Keratinocyte (primary cell): ENCODE results near the gene LSM5. TPM values are rescaled to one million over a fixed set of nuclear protein-coding genes. Genes with fewer than 3 reads are reported as not detected.
"Not testable (repeated sequence)": the region's sequence is repeated elsewhere in the genome, so short reads cannot be mapped to it uniquely, and the experiment has no call there.

Source experiments
- DNase-seq: peaks from one replicate; pipeline ENCODE4 v3.0.0-alpha.2; 2011; ENCODE audit warnings: low read depth, missing footprints, low spot score
- FAIRE-seq: peaks from 2 replicates; lab custom pipeline; 2011; peaks lifted over from hg19 to GRCh38; lab: Jason Lieb, UNC
- H2AFZ ChIP-seq: 2 replicates; pipeline ENCODE4 v1.6.0; 2012; ENCODE audit warnings: low read length, control low read depth, inconsistent platforms; ENCODE audit not compliant: control insufficient read depth
- H3K27ac ChIP-seq: 2 replicates; pipeline ENCODE4 v1.5.1; 2011; ENCODE audit warnings: low read length; ENCODE audit not compliant: control insufficient read depth, insufficient read depth
- H3K27me3 ChIP-seq: 3 replicates; pipeline ENCODE4 v1.6.0; 2011; ENCODE audit warnings: low read length; ENCODE audit not compliant: control insufficient read depth, insufficient read depth; ENCODE audit errors: extremely low read depth
- H3K36me3 ChIP-seq, 2 experiments: 2 replicates in 1 of 2; 3 replicates in 1 of 2; pipeline ENCODE4 v1.5.1; 2011; ENCODE audit warnings: low read length in 2 of 2, mild to moderate bottlenecking in 1 of 2; ENCODE audit not compliant: control insufficient read depth in 2 of 2, insufficient read depth in 2 of 2; ENCODE audit errors: extremely low read depth in 1 of 2
- H3K4me1 ChIP-seq: 3 replicates; pipeline ENCODE4 v1.5.1; 2011; ENCODE audit warnings: low read length; ENCODE audit not compliant: control insufficient read depth, insufficient read depth; ENCODE audit errors: extremely low read depth
- H3K4me2 ChIP-seq: 3 replicates; pipeline ENCODE4 v1.6.0; 2011; ENCODE audit warnings: low read depth, low read length; ENCODE audit not compliant: control insufficient read depth, insufficient read depth; ENCODE audit errors: extremely low read depth
- H3K4me3 ChIP-seq, 3 experiments: fragments of 200-600 bp in 1 of 3; sonication (generic) in 1 of 3; 2 replicates in 2 of 3; 3 replicates in 1 of 3; pipeline ENCODE4 v1.5.1; 2011 to 2016; ENCODE audit warnings: low read length in 3 of 3, mild to moderate bottlenecking in 3 of 3, control low read depth in 2 of 3, inconsistent platforms in 1 of 3, low read depth in 1 of 3, mixed read lengths in 1 of 3, mixed run types in 1 of 3, moderate library complexity in 1 of 3; ENCODE audit not compliant: control insufficient read depth in 2 of 3, insufficient read depth in 2 of 3; ENCODE audit errors: extremely low read depth in 1 of 3
- H3K79me2 ChIP-seq: 2 replicates; pipeline ENCODE4 v1.6.0; 2012; ENCODE audit warnings: low read length; ENCODE audit not compliant: control insufficient read depth, insufficient read depth
- H3K9ac ChIP-seq: 3 replicates; pipeline ENCODE4 v1.6.0; 2011; ENCODE audit warnings: low read length; ENCODE audit not compliant: control insufficient read depth, insufficient read depth; ENCODE audit errors: extremely low read depth
- H3K9me1 ChIP-seq: 3 replicates; pipeline ENCODE4 v1.6.0; 2011; ENCODE audit warnings: low read length; ENCODE audit not compliant: control insufficient read depth, insufficient read depth; ENCODE audit errors: extremely low read depth
- H3K9me3 ChIP-seq: 2 replicates; pipeline ENCODE4 v1.5.1; 2012; ENCODE audit warnings: low read depth, low read length; ENCODE audit not compliant: control insufficient read depth
- H4K20me1 ChIP-seq: 3 replicates; pipeline ENCODE4 v1.6.0; 2011; ENCODE audit warnings: low read length; ENCODE audit not compliant: control insufficient read depth, insufficient read depth; ENCODE audit errors: extremely low read depth
- CTCF ChIP-seq, 3 experiments: IDR thresholded peaks in 1 of 3; conservative IDR thresholded peaks in 1 of 3; optimal IDR thresholded peaks in 1 of 3; 2 replicates in 2 of 3; 3 replicates in 1 of 3; pipeline versions ENCODE3 to v1.5.1; 2011; ENCODE audit warnings: low read length in 3 of 3, mild to moderate bottlenecking in 3 of 3, moderate library complexity in 2 of 3, control low read depth in 1 of 3, inconsistent platforms in 1 of 3; ENCODE audit not compliant: insufficient read depth in 2 of 3; ENCODE audit errors: extremely low read depth in 1 of 3
- EZH2 ChIP-seq: IDR thresholded peaks from one replicate; pipeline ENCODE4 v1.6.1; 2012; ENCODE audit warnings: inconsistent platforms, mild to moderate bottlenecking, low read length, moderate library complexity
- dilution Hi-C: fragments of 300-500 bp; cut with MboI; formaldehyde crosslinking; loops from one replicate; pipeline ENCODE4 v1.7.0; 2020; ENCODE audit warnings: low sequenced_read_pairs; ENCODE audit not compliant: extremely low pct_ligation_motif_present
- polyA plus RNA-seq, 5 experiments: library from polyadenylated mRNA; depleted of rRNA in 3 of 5; stranded (reverse) in 3 of 5; stranded (forward) in 1 of 5; unstranded in 1 of 5; fragments of >200 nt; gene quantifications; 1 replicate in 1 of 5; 2 replicates in 3 of 5; 3 replicates in 1 of 5; pipeline versions ENCODE4 v1.2.1 to v1.2.3, GENCODE V29; 2011 to 2012; ENCODE audit warnings: missing spikeins in 2 of 5, low read depth in 1 of 5, low replicate concordance in 1 of 5

LSM5 gene
- polyA plus RNA-seq, 1 donor (not counting 4 experiments of a cell fraction or from before 2014, with no cell fraction given) = 90.2 TPM

GRCh38 chr7:32501522-32501921, 11.3 kb upstream of the LSM5 start:
- Histone ChIP-seq H3K36me3 (no peaks in the 10 kb centered on the region), H3K9ac (no peak overlapping the region), H3K4me1 (peaks cover 27% of the 10 kb centered on the region), H3K9me1 (peaks cover 2% of the 10 kb centered on the region), H3K4me3 (no peak overlapping the region), H3K9me3 (no peaks in the 10 kb centered on the region), H3K27me3 (no peaks in the 10 kb centered on the region), H2AFZ (no peak overlapping the region), H4K20me1 (no peaks in the 10 kb centered on the region), H3K4me2 (peak overlapping the region; percentile 7), H3K79me2 (peaks cover 91% of the 10 kb centered on the region), H3K27ac (peak overlapping the region; percentile 5)
- dilution Hi-C loops = no loop called here
- no peak for TF ChIP-seq EZH2
- TF ChIP-seq CTCF (optimal IDR thresholded peaks at IDR 0.05 in 1 of 3, IDR thresholded peaks at IDR 0.05 in 1 of 3, conservative IDR thresholded peaks at IDR 0.05 in 1 of 3; ENCODE audit: extremely low read depth in 1 of 3, insufficient read depth in 2 of 3, low read length in 3 of 3) = no peak
- FAIRE-seq = peak; percentile 59
- no peak for DNase-seq

GRCh38 chr7:32500922-32501341, 10.8 kb upstream of the LSM5 start:
- DNase-seq = no peak
- Histone ChIP-seq H3K4me1 (peaks cover 24% of the 10 kb centered on the region), H2AFZ (no peak overlapping the region)

GRCh38 chr7:32500216-32500615, 10.0 kb upstream of the LSM5 start:
- H3K27me3 ChIP-seq, H3K9me3 ChIP-seq, H3K9me1 ChIP-seq, H4K20me1 ChIP-seq, H3K4me3 ChIP-seq, H3K27ac ChIP-seq, DNase-seq, H3K36me3 ChIP-seq, H3K9ac ChIP-seq, H3K4me2 ChIP-seq, FAIRE-seq, dilution Hi-C loops, H2AFZ ChIP-seq: not testable (repeated sequence)
- H3K79me2 ChIP-seq = peaks cover 92% of the 10 kb centered on the region
- H3K4me1 ChIP-seq = peaks cover 24% of the 10 kb centered on the region

More at GRCh38 chr7:32500922-32501341, 10.8 kb upstream of the LSM5 start:
- H3K9ac ChIP-seq = no peak overlapping the region
- TF ChIP-seq EZH2 (no peak), CTCF (optimal IDR thresholded peaks at IDR 0.05 in 1 of 3, IDR thresholded peaks at IDR 0.05 in 1 of 3, conservative IDR thresholded peaks at IDR 0.05 in 1 of 3; ENCODE audit: extremely low read depth in 1 of 3, insufficient read depth in 2 of 3, low read length in 3 of 3) (no peak)
- no peaks in the 10 kb centered on the region for H3K27me3 ChIP-seq
- H3K4me3 ChIP-seq = no peak overlapping the region
- no peak for FAIRE-seq
- peaks cover 93% of the 10 kb centered on the region for H3K79me2 ChIP-seq
- H4K20me1 ChIP-seq = no peaks in the 10 kb centered on the region
- no peaks in the 10 kb centered on the region for H3K36me3 ChIP-seq
- peak overlapping the region; percentile 7 for H3K4me2 ChIP-seq
- H3K9me1 ChIP-seq = peaks cover 2% of the 10 kb centered on the region
- no peaks in the 10 kb centered on the region for H3K9me3 ChIP-seq
- dilution Hi-C loops = no loop called here
- H3K27ac ChIP-seq = peak overlapping the region; percentile 5

GRCh38 chr7:32499755-32500154, 9.6 kb upstream of the LSM5 start:
- peaks cover 24% of the 10 kb centered on the region for H3K4me1 ChIP-seq
- H2AFZ ChIP-seq, H4K20me1 ChIP-seq, H3K36me3 ChIP-seq, DNase-seq, FAIRE-seq, H3K9me3 ChIP-seq, dilution Hi-C loops, H3K4me2 ChIP-seq, H3K4me3 ChIP-seq, H3K9me1 ChIP-seq, H3K27me3 ChIP-seq, H3K9ac ChIP-seq, H3K27ac ChIP-seq: not testable (repeated sequence)
- H3K79me2 ChIP-seq = peaks cover 88% of the 10 kb centered on the region
